T-cell (primary cell): ENCODE measurements around the gene TBC1D25. TPM values are rescaled to one million over a fixed set of nuclear protein-coding genes. Genes with fewer than 3 reads are reported as not detected.
A peak's percentile ranks its signal among the peaks of the same experiment; 100 is the strongest.

ENCODE experiments used
- ATAC-seq, 4 experiments: fragments of 200-7000 bp in 3 of 4; fragments of 150-1000 bp in 1 of 4; cut with Tn5 transposase; replicated peaks in 1 of 4; 1 replicate in 3 of 4; 2 replicates in 1 of 4; pipeline ENCODE4 v1.10.0; 2021; ENCODE audit warnings: moderate library complexity in 3 of 4, mild to moderate bottlenecking in 2 of 4, moderate number of reproducible peaks in 1 of 4
- CTCF ChIA-PET, 2 donors: fragments of 300-600 bp; sonication (Branson Sonifier 250); formaldehyde crosslinking; loops; one replicate each; lab custom pipeline; 2022; ENCODE audit warnings: antibody characterized with exemption in 2 of 2; lab: Charles Lee
- POLR2A ChIA-PET, 2 donors: fragments of 300-600 bp; sonication (Branson Sonifier 250); formaldehyde crosslinking; loops; one replicate each; lab custom pipeline; 2022; ENCODE audit warnings: antibody characterized with exemption in 2 of 2; lab: Charles Lee
- DNase-seq, 35 experiments: peaks; one replicate each; pipeline versions ENCODE4 v3.0.0 to v3.0.0-alpha.2; 2013 to 2023
- H3K27ac ChIP-seq: one replicate; pipeline ENCODE4 v1.5.1; 2013; ENCODE audit warnings: low read length
- H3K27me3 ChIP-seq, 2 experiments: replicated peaks in 1 of 2; 1 replicate in 1 of 2; 2 replicates in 1 of 2; pipeline versions ENCODE4 v1.6.1 to v1.7.0; 2013; ENCODE audit warnings: low read length in 1 of 2, mixed read lengths in 1 of 2; ENCODE audit not compliant: control insufficient read depth in 2 of 2, insufficient read depth in 2 of 2; ENCODE audit errors: extremely low read depth in 1 of 2
- H3K36me3 ChIP-seq, 2 donors: 1 replicate in 1 of 2; 2 replicates in 1 of 2; pipeline versions ENCODE4 v1.6.1 to v1.7.0; 2013; ENCODE audit warnings: low read length in 1 of 2; ENCODE audit not compliant: control insufficient read depth in 2 of 2, insufficient read depth in 1 of 2; ENCODE audit errors: extremely low read depth in 1 of 2
- H3K4me1 ChIP-seq, 2 experiments: 1 replicate in 1 of 2; 2 replicates in 1 of 2; pipeline versions ENCODE4 v1.6.1 to v1.7.0; 2013; ENCODE audit warnings: low read length in 2 of 2, mixed read lengths in 1 of 2; ENCODE audit not compliant: insufficient read depth in 2 of 2, control insufficient read depth in 1 of 2; ENCODE audit errors: extremely low read depth in 1 of 2
- H3K4me3 ChIP-seq, 2 donors: 1 replicate in 1 of 2; 2 replicates in 1 of 2; pipeline versions ENCODE4 v1.5.1 to v1.7.0; 2013; ENCODE audit warnings: mild to moderate bottlenecking in 2 of 2, low read length in 1 of 2, moderate library complexity in 1 of 2; ENCODE audit not compliant: control insufficient read depth in 1 of 2; ENCODE audit errors: extremely low read depth in 1 of 2
- H3K9me3 ChIP-seq: 2 replicates; pipeline ENCODE4 v1.7.0; 2013
- H3K27ac Mint-ChIP-seq, 2 donors: one replicate each; pipeline ENCODE4 v1.8.0; 2020 to 2021; ENCODE audit warnings: mild to moderate bottlenecking in 2 of 2, mixed read lengths in 2 of 2
- H3K27me3 Mint-ChIP-seq, 2 donors: one replicate each; pipeline ENCODE4 v1.8.0; 2021 to 2022; ENCODE audit warnings: mixed read lengths in 2 of 2
- H3K36me3 Mint-ChIP-seq: one replicate; pipeline ENCODE4 v1.8.0; 2021; ENCODE audit warnings: mixed read lengths
- H3K4me1 Mint-ChIP-seq, 3 donors: one replicate each; pipeline ENCODE4 v1.8.0; 2020 to 2022; ENCODE audit warnings: mixed read lengths in 3 of 3, mild to moderate bottlenecking in 1 of 3
- H3K4me3 Mint-ChIP-seq, 3 donors: one replicate each; pipeline ENCODE4 v1.8.0; 2020 to 2022; ENCODE audit warnings: mild to moderate bottlenecking in 3 of 3, mixed read lengths in 3 of 3, moderate library complexity in 3 of 3
- H3K9me3 Mint-ChIP-seq, 3 donors: one replicate each; pipeline ENCODE4 v1.8.0; 2020 to 2022; ENCODE audit warnings: mixed read lengths in 3 of 3
- WGBS: methylation state at CpG from one replicate; pipeline ENCODE4 v1.1.5; 2013; ENCODE audit warnings: missing lambda C conversion rate; ENCODE audit not compliant: insufficient coverage; 5-methylcytosine and 5-hydroxymethylcytosine counted together
- total RNA-seq, 35 experiments: library from RNA in 6 of 35; stranded (reverse) in 6 of 35; fragments of 120-200 nt in 1 of 35; gene quantifications; one replicate each; pipeline versions ENCODE4 v1.2.1 to v1.2.4 and lab custom pipeline; 2013 to 2026

TBC1D25 gene
- total RNA-seq, result 10 to 100 TPM; 27.0 to 30.6 (median 29.5) TPM
- total RNA-seq (2013), result 11.6 TPM
- total RNA-seq (lab: John Stamatoyannopoulos, UW), result 12.3 to 38.8 (median 24.3) reads per million in 29 experiments

GRCh38 chrX:48539345-48540027 lies at the start of gene TBC1D25:
Gene TBC1D25 (plus strand): TSS chrX:48539714. CDS start chrX:48539798, 84 bp downstream.
- ATAC-seq (peak; percentile 87 to 90 (median 89)), DNase-seq (peak; percentile 85 to 98 (median 97))
- peaks cover 16 to 19% (median 17%) of the 10 kb centered on the region in 3 donors for H3K4me1 Mint-ChIP-seq
- no peaks in the 10 kb centered on the region for H3K27me3 Mint-ChIP-seq
- Histone ChIP-seq H3K4me3 (peak within 1 kb of the TSS in 1 of 2 donors; percentile 80), H3K36me3 (peaks cover 0 to 10% of the 10 kb centered on the region in 2 donors), H3K4me1 (peaks cover 0 to 22% of the 10 kb centered on the region in 2 experiments), H3K27ac (peak within 1 kb of the TSS; percentile 95), H3K27me3 (no peaks in the 10 kb centered on the region), H3K9me3 (no peaks in the 10 kb centered on the region)
- peak within 1 kb of the TSS; percentile 86 to 94 for H3K27ac Mint-ChIP-seq
- ChIA-PET POLR2A (interaction anchor here (0.6 to 1.3 kb wide), 6 partner anchors 15 to 1696 kb away, joined by 3 to 7 read pairs (median 6); partner anchors contain the start of gene RBM3 (in 1 of the 2)), CTCF (interaction anchor here (0.6 to 2.1 kb wide), 7 partner anchors 10 to 463 kb away, joined by 3 to 7 read pairs (median 6); partner anchors contain the start of genes EBP (in 1 of the 2), GRIPAP1 (in 1 of the 2) and RBM3 (in 1 of the 2))
- H3K36me3 Mint-ChIP-seq, result peaks cover 8% of the 10 kb centered on the region
- H3K9me3 Mint-ChIP-seq, result no peaks in the 10 kb centered on the region
- WGBS, result under 1% methylated on average over 44 of the region's 59 CpGs
- H3K4me3 Mint-ChIP-seq, result peak within 1 kb of the TSS; percentile 73 to 89 (median 84)

GRCh38 chrX:48489892-48490291 lies 49.6 kb upstream of the TBC1D25 start:
- Mint-ChIP-seq H3K27ac (no peak overlapping the region), H3K36me3 (no peaks in the 10 kb centered on the region), H3K9me3 (no peaks in the 10 kb centered on the region), H3K27me3 (peaks cover 0 to 7% of the 10 kb centered on the region in 2 donors), H3K4me1 (no peaks in the 10 kb centered on the region), H3K4me3 (no peak overlapping the region)
- CTCF ChIA-PET, result no interaction called here
- ATAC-seq (no peak), DNase-seq (no peak)
- Histone ChIP-seq H3K4me3 (no peak overlapping the region), H3K4me1 (no peaks in the 10 kb centered on the region), H3K27ac (no peak overlapping the region), H3K9me3 (no peaks in the 10 kb centered on the region), H3K36me3 (peaks cover 0 to 5% of the 10 kb centered on the region in 2 donors), H3K27me3 (peaks cover 0 to 4% of the 10 kb centered on the region in 2 experiments)
- POLR2A ChIA-PET, result no interaction called here
- no CpG with 5 or more reads among the region's 2 CpGs for WGBS

- WGBS, result 71% methylated on average over 4 of the region's 8 CpGs
- H3K9me3 Mint-ChIP-seq, result no peaks in the 10 kb centered on the region
- DNase-seq (no peak), ATAC-seq (no peak)
- ChIA-PET POLR2A (no interaction called here), CTCF (no interaction called here)
- no peaks in the 10 kb centered on the region for H3K9me3 ChIP-seq
- H3K27me3 Mint-ChIP-seq, result peaks cover 0 to 7% of the 10 kb centered on the region in 2 donors
- no peak overlapping the region for H3K27ac ChIP-seq
- no peak overlapping the region for H3K4me3 Mint-ChIP-seq
- H3K4me1 Mint-ChIP-seq, result no peaks in the 10 kb centered on the region
- H3K4me3 ChIP-seq, result no peak overlapping the region
- H3K36me3 Mint-ChIP-seq, result no peaks in the 10 kb centered on the region
- peaks cover 0 to 4% of the 10 kb centered on the region in 2 experiments for H3K27me3 ChIP-seq
- peaks cover 0 to 2% of the 10 kb centered on the region in 2 donors for H3K36me3 ChIP-seq
- H3K4me1 ChIP-seq, result no peaks in the 10 kb centered on the region
- H3K27ac Mint-ChIP-seq, result no peak overlapping the region
Measured at GRCh38 chrX:48490661-48491060, 48.9 kb upstream of the TBC1D25 start.

GRCh38 chrX:48491809-48492208 lies 47.7 kb upstream of the TBC1D25 start:
- WGBS, result 92% methylated on average over 5 of the region's 9 CpGs
- H3K4me3 ChIP-seq, result no peak overlapping the region
- ChIA-PET CTCF (no interaction called here), POLR2A (no interaction called here)
- Mint-ChIP-seq H3K4me3 (no peak overlapping the region), H3K27ac (no peak overlapping the region), H3K36me3 (no peaks in the 10 kb centered on the region), H3K4me1 (no peaks in the 10 kb centered on the region), H3K9me3 (no peaks in the 10 kb centered on the region), H3K27me3 (peaks cover 0 to 10% of the 10 kb centered on the region in 2 donors)
- no peaks in the 10 kb centered on the region for H3K9me3 ChIP-seq
- no peak overlapping the region for H3K27ac ChIP-seq
- ATAC-seq, result no peak
- H3K4me1 ChIP-seq, result no peaks in the 10 kb centered on the region
- no peak for DNase-seq
- H3K27me3 ChIP-seq, result peaks cover 0 to 4% of the 10 kb centered on the region in 2 experiments
- no peaks in the 10 kb centered on the region for H3K36me3 ChIP-seq

GRCh38 chrX:48492293-48492910 lies 47.1 kb upstream of the TBC1D25 start:
- Histone ChIP-seq H3K36me3 (no peaks in the 10 kb centered on the region), H3K27ac (no peak overlapping the region), H3K4me1 (no peaks in the 10 kb centered on the region), H3K27me3 (peaks cover 0 to 4% of the 10 kb centered on the region in 2 experiments), H3K9me3 (no peaks in the 10 kb centered on the region), H3K4me3 (no peak overlapping the region)
- H3K9me3 Mint-ChIP-seq, result no peaks in the 10 kb centered on the region
- POLR2A ChIA-PET, result no interaction called here
- H3K27me3 Mint-ChIP-seq, result peaks cover 0 to 11% of the 10 kb centered on the region in 2 donors
- DNase-seq (no peak), ATAC-seq (no peak)
- no peaks in the 10 kb centered on the region for H3K4me1 Mint-ChIP-seq
- no peak overlapping the region for H3K4me3 Mint-ChIP-seq
- no peak overlapping the region for H3K27ac Mint-ChIP-seq
- 70% methylated on average over 1 of the region's 7 CpGs for WGBS
- no peaks in the 10 kb centered on the region for H3K36me3 Mint-ChIP-seq
- CTCF ChIA-PET, result no interaction called here

- Histone ChIP-seq H3K27ac (no peak overlapping the region), H3K4me1 (no peaks in the 10 kb centered on the region), H3K9me3 (no peaks in the 10 kb centered on the region), H3K36me3 (no peaks in the 10 kb centered on the region), H3K27me3 (peaks cover 0 to 4% of the 10 kb centered on the region in 2 experiments), H3K4me3 (no peak overlapping the region)
- no peak overlapping the region for H3K4me3 Mint-ChIP-seq
- ATAC-seq (no peak), DNase-seq (no peak)
- CTCF ChIA-PET, result no interaction called here
- 58% methylated on average over 9 of the region's 10 CpGs for WGBS
- H3K27ac Mint-ChIP-seq, result no peak overlapping the region
- no peaks in the 10 kb centered on the region for H3K4me1 Mint-ChIP-seq
- peaks cover 0 to 17% of the 10 kb centered on the region in 2 donors for H3K27me3 Mint-ChIP-seq
- H3K36me3 Mint-ChIP-seq, result no peaks in the 10 kb centered on the region
- POLR2A ChIA-PET, result no interaction called here
- H3K9me3 Mint-ChIP-seq, result no peaks in the 10 kb centered on the region
Measured at GRCh38 chrX:48493890-48494364, 45.6 kb upstream of the TBC1D25 start.
